K562 (cell line): ENCODE measurements around the gene CGB3. TPM values are rescaled to one million over a fixed set of nuclear protein-coding genes. Genes with fewer than 3 reads are reported as not detected.

Experiments
- ATAC-seq: fragments of 200-7000 bp; cut with Tn5 transposase; 3 replicates; pipeline ENCODE4 v1.9.1; 2020; ENCODE audit warnings: moderate library complexity
- BruUV-seq: library from RNA; stranded (reverse); fragments of 400-500 nt; replicated peaks from 2 replicates; lab custom pipeline; 2021; lab: Mats Ljungman, UMichigan
- CTCF ChIA-PET: fragments of 300-600 bp; formaldehyde crosslinking; extraction: SDS; loops from one replicate; lab custom pipeline; 2021; ENCODE audit warnings: low intra/inter-chr PET ratio; lab: Yijun Ruan, JAX
- POLR2A ChIA-PET: fragments of 300-600, 350-650 bp; sonication (Branson Sonifier 250); formaldehyde crosslinking; extraction: SDS; loops from one replicate; lab custom pipeline; 2021; ENCODE audit warnings: antibody characterized with exemption, inconsistent platforms; lab: Yijun Ruan, JAX
- DNase-seq, 4 experiments: peaks; one replicate each; pipeline versions ENCODE4 v3.0.0 to v3.0.0-alpha.2; 2011 to 2018; ENCODE audit warnings: low spot score in 3 of 4, mixed read lengths in 3 of 4; ENCODE audit errors: extremely low read depth in 1 of 4
- FAIRE-seq: peaks from 2 replicates; lab custom pipeline; 2011; peaks lifted over from hg19 to GRCh38; lab: Jason Lieb, UNC
- H2AFZ ChIP-seq: 2 replicates; pipeline ENCODE4 v1.6.0; 2011; ENCODE audit warnings: low read depth, low read length, control low read depth, inconsistent platforms
- H3K27ac ChIP-seq: fragments of 200-600 bp; 3 replicates; pipeline ENCODE4 v1.8.0; 2011; ENCODE audit warnings: low read depth, mild to moderate bottlenecking, control low read depth, inconsistent platforms, low read length, moderate library complexity, mixed read lengths; ENCODE audit errors: extremely low read depth
- H3K27me3 ChIP-seq, 2 experiments: fragments of 300-600 bp in 1 of 2; 2 replicates in 1 of 2; 3 replicates in 1 of 2; pipeline versions ENCODE4 v1.6.0 to v1.8.0; 2011; ENCODE audit warnings: inconsistent platforms in 2 of 2, low read length in 2 of 2, mild to moderate bottlenecking in 1 of 2, mixed read lengths in 1 of 2, moderate library complexity in 1 of 2; ENCODE audit not compliant: control insufficient read depth in 2 of 2, insufficient read depth in 2 of 2
- H3K36me3 ChIP-seq: fragments of 300-600 bp; 3 replicates; pipeline ENCODE4 v1.8.0; 2011; ENCODE audit warnings: mild to moderate bottlenecking, low read length, inconsistent platforms; ENCODE audit not compliant: control insufficient read depth, insufficient read depth
- H3K4me1 ChIP-seq, 2 experiments: fragments of 200-600 bp in 1 of 2; replicated peaks in 1 of 2; 2 replicates in 1 of 2; 3 replicates in 1 of 2; pipeline versions ENCODE4 v1.5.1 to v1.8.0; 2011; ENCODE audit warnings: inconsistent platforms in 2 of 2, low read length in 2 of 2, mild to moderate bottlenecking in 1 of 2, mixed read lengths in 1 of 2, moderate library complexity in 1 of 2; ENCODE audit not compliant: control insufficient read depth in 2 of 2, insufficient read depth in 2 of 2
- H3K4me2 ChIP-seq: 2 replicates; pipeline ENCODE4 v1.6.1; 2011; ENCODE audit warnings: low read length, control low read depth, inconsistent platforms, mixed read lengths; ENCODE audit not compliant: insufficient read depth
- H3K4me3 ChIP-seq: fragments of 200-600 bp; sonication (generic), shearing (Covaris generic); 2 replicates; pipeline ENCODE4 v1.5.1; 2016; ENCODE audit warnings: control low read depth, inconsistent platforms
- H3K79me2 ChIP-seq: fragments of 200-600 bp; 3 replicates; pipeline ENCODE4 v1.8.0; 2011; ENCODE audit warnings: low read length, inconsistent platforms; ENCODE audit not compliant: control insufficient read depth, insufficient read depth
- H3K9ac ChIP-seq, 2 experiments: 2 replicates each; pipeline versions ENCODE4 v1.6.0 to v1.6.1; 2011; ENCODE audit warnings: low read depth in 2 of 2, low read length in 2 of 2, control low read depth in 1 of 2, inconsistent platforms in 1 of 2, mild to moderate bottlenecking in 1 of 2, mixed read lengths in 1 of 2; ENCODE audit not compliant: insufficient read depth in 1 of 2
- H3K9me1 ChIP-seq: one replicate; pipeline ENCODE4 v1.6.0; 2011; ENCODE audit warnings: inconsistent platforms, mild to moderate bottlenecking, low read length, moderate library complexity; ENCODE audit not compliant: control insufficient read depth, insufficient read depth
- H3K9me3 ChIP-seq: replicated peaks from 2 replicates; pipeline ENCODE4 v1.5.1; 2011; ENCODE audit warnings: low read depth, low read length, inconsistent platforms; ENCODE audit not compliant: control insufficient read depth, insufficient read depth
- H4K20me1 ChIP-seq: replicated peaks from 2 replicates; pipeline ENCODE4 v1.6.1; 2011; ENCODE audit warnings: low read length, inconsistent platforms, mixed read lengths; ENCODE audit not compliant: control insufficient read depth, insufficient read depth
- ARID4B ChIP-seq: sonication (generic); formaldehyde crosslinking; IDR thresholded peaks from 2 replicates; pipeline ENCODE4 v1.8.0; 2022; ENCODE audit warnings: mild to moderate bottlenecking, missing genetic modification reagents
- CBFB ChIP-seq: sonication (generic); formaldehyde crosslinking; IDR thresholded peaks from 2 replicates; pipeline ENCODE4 v1.4.0; 2020; ENCODE audit warnings: mild to moderate bottlenecking, missing genetic modification reagents
- EP400 ChIP-seq: fragments of 450-650 bp; IDR thresholded peaks from 2 replicates; pipeline ENCODE4 v1.6.1; 2017; ENCODE audit warnings: antibody characterized with exemption, mild to moderate bottlenecking, moderate library complexity
- ESRRA ChIP-seq: fragments of 450-650 bp; IDR thresholded peaks from 2 replicates; pipeline ENCODE4 v1.6.1; 2014; ENCODE audit warnings: low read depth, mild to moderate bottlenecking, moderate library complexity, borderline replicate concordance
- MAZ ChIP-seq, 2 experiments: fragments of 450-650 bp in 1 of 2; sonication (generic) in 1 of 2; formaldehyde crosslinking; IDR thresholded peaks in 1 of 2; conservative IDR thresholded peaks in 1 of 2; 2 replicates each; pipeline versions ENCODE4 v1.4.0 to v1.5.0; 2020; ENCODE audit warnings: mild to moderate bottlenecking in 1 of 2, missing genetic modification reagents in 1 of 2
- NKRF ChIP-seq: fragments of 450-650 bp; IDR thresholded peaks from 2 replicates; pipeline ENCODE4 v1.6.1; 2016; ENCODE audit warnings: borderline replicate concordance
- RBM17 ChIP-seq: fragments of 200-400 bp; formaldehyde crosslinking; IDR thresholded peaks from 2 replicates; pipeline ENCODE4 v1.6.1; 2017; ENCODE audit warnings: low read depth, mild to moderate bottlenecking, low read length, borderline replicate concordance
- SAP30 ChIP-seq: fragments of 200-600 bp; sonication (generic); IDR thresholded peaks from 2 replicates; pipeline ENCODE4 v1.6.1; 2012; ENCODE audit warnings: borderline replicate concordance, low read depth, mild to moderate bottlenecking, moderate library complexity, low read length, control low read depth, inconsistent platforms; ENCODE audit not compliant: insufficient read depth, poor library complexity, severe bottlenecking
- SREBF2 ChIP-seq: sonication (generic); formaldehyde crosslinking; IDR thresholded peaks from 2 replicates; pipeline ENCODE4 v1.4.0; 2020; ENCODE audit warnings: mild to moderate bottlenecking, missing genetic modification reagents
- ZBTB26 ChIP-seq: fragments of 450-650 bp; formaldehyde crosslinking; IDR thresholded peaks from 2 replicates; pipeline ENCODE4 v1.4.0; 2022; ENCODE audit warnings: missing genetic modification characterization
- WGBS: fragments of 100-300 bp; shearing (Covaris generic); methylation state at CpG from one replicate; pipeline ENCODE4 v1.1.6; 2016; ENCODE audit warnings: low coverage, mixed read lengths; ENCODE audit not compliant: insufficient coverage; ENCODE audit errors: missing lambda C conversion rate; 5-methylcytosine and 5-hydroxymethylcytosine counted together
- in situ Hi-C: fragments of 300-500 bp; cut with MboI; formaldehyde crosslinking; loops from 4 replicates; pipeline ENCODE4 v1.15.0; 2018; ENCODE audit warnings: inconsistent platforms, mixed read lengths
- intact Hi-C: fragments of 100-400 bp; cut with micrococcal nuclease; formaldehyde crosslinking; loops from 2 replicates; pipeline ENCODE4 v1.14.2; 2022
- polyA plus RNA-seq, 8 experiments: library from polyadenylated mRNA; depleted of rRNA in 4 of 8; stranded (reverse) in 5 of 8; unstranded in 3 of 8; fragments of >200 nt; fragmentation: Nextera tagmentation in 2 of 8; fragmentation: Illumina TruSeq in 1 of 8; extraction: Ambion mirVana in 2 of 8; extraction: Trizol in 1 of 8; gene quantifications; 2 replicates each; pipeline versions ENCODE4 v1.2.1 to v1.2.3, GENCODE V29; 2011 to 2014; ENCODE audit warnings: inconsistent platforms in 1 of 8, missing spikeins in 1 of 8
- total RNA-seq, 7 experiments: library from RNA; depleted of rRNA in 6 of 7; stranded (reverse); fragments of >200 nt in 6 of 7; fragmentation: Illumina TruSeq in 2 of 7; extraction: Trizol in 2 of 7; gene quantifications; 2 replicates each; pipeline versions ENCODE4 v1.2.1 to v1.2.3, GENCODE V29; 2011 to 2021; ENCODE audit warnings: low replicate concordance in 1 of 7

CGB3 gene
- total and polyA plus RNA-seq, 9 of the 15 experiments (the other 6 are each of a cell fraction or from before 2014, with no cell fraction given) = not detected

- CTCF ChIA-PET = interaction anchor here (0.7 kb wide), 1 partner anchor 114 kb away, joined by 3 read pairs; no protein-coding TSS in a partner anchor
- no peak for FAIRE-seq
- Histone ChIP-seq H3K9me1 (no peaks in the 10 kb centered on the region), H3K9ac (peak overlapping the region; percentile 84 to 94), H3K4me3 (peak overlapping the region; percentile 87), H2AFZ (peak overlapping the region; percentile 55), H3K36me3 (peaks cover 44% of the 10 kb centered on the region), H3K4me1 (peaks cover 5 to 30% of the 10 kb centered on the region in 2 experiments; a peak in 4 of 5 replicates), H3K27ac (peak overlapping the region; percentile 73), H4K20me1 (no peaks in the 10 kb centered on the region), H3K9me3 (no peaks in the 10 kb centered on the region), H3K27me3 (no peaks in the 10 kb centered on the region), H3K79me2 (peaks cover 69% of the 10 kb centered on the region), H3K4me2 (peak overlapping the region; percentile 88)
- intact Hi-C loops = loop anchor here (10.0 kb wide), 2 partner anchors 162 to 232 kb away; partner anchors contain the start of genes HRC and TRPM4
- POLR2A ChIA-PET = interaction anchor here (0.7 to 3.0 kb wide), 14 partner anchors 8 to 332 kb away, joined by 3 to 42 read pairs (median 4); partner anchors contain the start of genes FTL, PPP1R15A and SLC6A16
- BruUV-seq = no TSS peak
- WGBS = 2% methylated on average over 20 of the region's 20 CpGs
- DNase-seq = peak in 1 of 4 experiments; percentile 43
- peak; percentile 4 for ATAC-seq
- in situ Hi-C loops = no loop called here
- 0 out of 2 replicates have a peak, but pooled peaks have one; percentile 17 for TF ChIP-seq ESRRA
- peak; percentile 18; the same call in 1 of the 2 replicates for TF ChIP-seq ARID4B
- peak; percentile 45 for TF ChIP-seq NKRF
- 0 out of 2 replicates have a peak, but pooled peaks have one; percentile 77 for TF ChIP-seq CBFB
- TF ChIP-seq EP400 = no peak
- no peak for TF ChIP-seq RBM17
- TF ChIP-seq SAP30 = peak; percentile 27
- TF ChIP-seq ZBTB26 (CRISPR knock-in tag) = 0 out of 2 replicates have a peak, but pooled peaks have one; percentile 3
- TF ChIP-seq SREBF2 (CRISPR knock-in tag) = no peak
- no peak for TF ChIP-seq MAZ (CRISPR knock-in tag; conservative IDR thresholded peaks at IDR 0.05 in 1 of 2, IDR thresholded peaks at IDR 0.05 in 1 of 2)
Observed at GRCh38 chr19:48992581-48993174, 31.5 kb downstream of the CGB3 start.
